Body of pancreas (tissue), 4 donors: ENCODE data around the gene DMAC2L.

ENCODE experiments used
- CTCF ChIP-seq, 7 experiments: fragments of 450-650 bp in 4 of 7; fragments of 200-600 bp in 3 of 7; sonication (generic) in 3 of 7; IDR thresholded peaks; one replicate each; pipeline ENCODE4 v1.5.1; 2016 to 2019; ENCODE audit warnings: antibody characterized with exemption in 7 of 7
- POLR2A ChIP-seq, 3 donors: fragments of 450-650 bp; IDR thresholded peaks; one replicate each; pipeline ENCODE4 v1.6.1; 2016; ENCODE audit warnings: antibody characterized with exemption in 3 of 3, mild to moderate bottlenecking in 2 of 3

- TF ChIP-seq CTCF (IDR thresholded peaks at IDR 0.05) (no peak), POLR2A (IDR thresholded peaks at IDR 0.05) (no peak)
Measured at GRCh38 chr14:50335989-50336824, 24.1 kb downstream of the DMAC2L start.
